Endothelial cell of umbilical vein (primary cell): ENCODE data around the gene ADAT3. TPM values are rescaled to one million over a fixed set of nuclear protein-coding genes. Genes with fewer than 3 reads are reported as not detected.

Experiments
- BruUV-seq: library from RNA; stranded (reverse); fragments of 400-500 nt; replicated peaks from 2 replicates; lab custom pipeline; 2021; lab: Mats Ljungman, UMichigan
- CTCF ChIA-PET: fragments of 300-600, 350-600 bp; sonication (Branson Sonifier 250); formaldehyde crosslinking; loops from one replicate; lab custom pipeline; 2021; ENCODE audit warnings: antibody characterized with exemption, inconsistent platforms; lab: Charles Lee
- POLR2A ChIA-PET: fragments of 300-600, 350-600 bp; sonication (Branson Sonifier 250); formaldehyde crosslinking; loops from one replicate; lab custom pipeline; 2021; ENCODE audit warnings: antibody characterized with exemption, inconsistent platforms; lab: Charles Lee
- DNase-seq: peaks from one replicate; pipeline ENCODE4 v3.0.0-alpha.2; 2011; ENCODE audit warnings: low read depth, low spot score
- FAIRE-seq: peaks from 2 replicates; lab custom pipeline; 2011; peaks lifted over from hg19 to GRCh38; lab: Jason Lieb, UNC
- H2AFZ ChIP-seq: 2 replicates; pipeline ENCODE4 v1.6.0; 2012; ENCODE audit warnings: low read depth, low read length, control low read depth, inconsistent platforms
- H3K27ac ChIP-seq: 2 replicates; pipeline ENCODE4 v1.5.1; 2011; ENCODE audit warnings: low read depth, mild to moderate bottlenecking, control low read depth, low read length, moderate library complexity; ENCODE audit not compliant: insufficient read depth
- H3K27me3 ChIP-seq, 2 experiments: 2 replicates each; pipeline versions ENCODE4 v1.6.0 to v1.6.1; 2011; ENCODE audit warnings: low read length in 2 of 2, mixed read lengths in 1 of 2; ENCODE audit not compliant: control insufficient read depth in 2 of 2, insufficient read depth in 2 of 2
- H3K36me3 ChIP-seq, 2 experiments: 2 replicates in 1 of 2; 3 replicates in 1 of 2; pipeline ENCODE4 v1.5.1; 2011; ENCODE audit warnings: low read length in 2 of 2, mild to moderate bottlenecking in 1 of 2, moderate library complexity in 1 of 2; ENCODE audit not compliant: control insufficient read depth in 2 of 2, insufficient read depth in 2 of 2; ENCODE audit errors: extremely low read depth in 1 of 2
- H3K4me1 ChIP-seq: 3 replicates; pipeline ENCODE4 v1.5.1; 2011; ENCODE audit warnings: mild to moderate bottlenecking, low read length; ENCODE audit not compliant: control insufficient read depth, insufficient read depth; ENCODE audit errors: extremely low read depth
- H3K4me2 ChIP-seq: 2 replicates; pipeline ENCODE4 v1.6.1; 2011; ENCODE audit warnings: low read length, control low read depth, mixed read lengths; ENCODE audit not compliant: insufficient read depth
- H3K4me3 ChIP-seq, 3 experiments: fragments of 200-600 bp in 1 of 3; sonication (generic), shearing (Covaris generic) in 1 of 3; replicated peaks in 1 of 3; 2 replicates each; pipeline ENCODE4 v1.5.1; 2011 to 2016; ENCODE audit warnings: control low read depth in 3 of 3, low read length in 3 of 3, mild to moderate bottlenecking in 2 of 3, inconsistent platforms in 1 of 3, low read depth in 1 of 3, moderate library complexity in 1 of 3; ENCODE audit not compliant: insufficient read depth in 1 of 3
- H3K79me2 ChIP-seq: 2 replicates; pipeline ENCODE4 v1.6.0; 2012; ENCODE audit warnings: low read length, inconsistent platforms; ENCODE audit not compliant: control insufficient read depth, insufficient read depth
- H3K9ac ChIP-seq: replicated peaks from 2 replicates; pipeline ENCODE3; 2011; ENCODE audit warnings: low read length, control low read depth; ENCODE audit not compliant: insufficient read depth; ENCODE audit errors: extremely low read depth
- H3K9me1 ChIP-seq: replicated peaks from 3 replicates; pipeline ENCODE4 v1.6.0; 2011; ENCODE audit warnings: mild to moderate bottlenecking, low read length; ENCODE audit not compliant: control insufficient read depth, insufficient read depth; ENCODE audit errors: extremely low read depth
- H3K9me3 ChIP-seq: replicated peaks from 2 replicates; pipeline ENCODE4 v1.5.1; 2012; ENCODE audit warnings: low read length, inconsistent platforms; ENCODE audit not compliant: control insufficient read depth, insufficient read depth
- H4K20me1 ChIP-seq: replicated peaks from 2 replicates; pipeline ENCODE3; 2011; ENCODE audit warnings: mild to moderate bottlenecking, low read length; ENCODE audit not compliant: control insufficient read depth, insufficient read depth; ENCODE audit errors: extremely low read depth
- CTCF ChIP-seq, 2 donors: IDR thresholded peaks; 1 replicate in 1 of 2; 2 replicates in 1 of 2; pipeline ENCODE4 v1.5.1; 2011; ENCODE audit warnings: low read length in 2 of 2, mild to moderate bottlenecking in 2 of 2, moderate library complexity in 2 of 2, control low read depth in 1 of 2, inconsistent platforms in 1 of 2, low read depth in 1 of 2; ENCODE audit not compliant: insufficient read depth in 1 of 2; ENCODE audit errors: extremely low read depth in 1 of 2
- MAX ChIP-seq: IDR thresholded peaks from 2 replicates; pipeline ENCODE4 v1.6.1; 2011; ENCODE audit not compliant: insufficient read depth, insufficient read length
- POLR2A ChIP-seq: IDR thresholded peaks from 2 replicates; pipeline ENCODE4 v1.6.1; 2012; ENCODE audit warnings: low read depth, mild to moderate bottlenecking, control low read depth, low read length
- POLR2AphosphoS5 ChIP-seq: IDR thresholded peaks from 2 replicates; pipeline ENCODE4 v1.6.1; 2012; ENCODE audit warnings: low read depth, mild to moderate bottlenecking, control low read depth, low read length, moderate library complexity; ENCODE audit not compliant: insufficient read depth
- dilution Hi-C: fragments of 300-500 bp; cut with MboI; formaldehyde crosslinking; loops from one replicate; pipeline ENCODE4 v1.15.0; 2019; ENCODE audit warnings: low sequenced_read_pairs; ENCODE audit not compliant: extremely low pct_ligation_motif_present
- intact Hi-C: fragments of 100-400 bp; cut with micrococcal nuclease; formaldehyde crosslinking; loops from one replicate; pipeline ENCODE4 v1.10.0; 2022
- polyA plus RNA-seq, 4 experiments: library from polyadenylated mRNA; depleted of rRNA in 3 of 4; stranded (reverse) in 3 of 4; unstranded in 1 of 4; fragments of >200 nt; gene quantifications; 2 replicates each; pipeline versions ENCODE4 v1.2.1 to v1.2.3, GENCODE V29; 2011 to 2012; ENCODE audit warnings: missing spikeins in 1 of 4
- total RNA-seq: library from RNA; stranded (reverse); gene quantifications from 2 replicates; pipeline ENCODE4 v1.2.3, GENCODE V29; 2021

Gene ADAT3
- total and polyA plus RNA-seq, 2 donors (not counting 3 experiments of a cell fraction or from before 2014, with no cell fraction given), result 5.7 to 11.7 TPM

DNA sequence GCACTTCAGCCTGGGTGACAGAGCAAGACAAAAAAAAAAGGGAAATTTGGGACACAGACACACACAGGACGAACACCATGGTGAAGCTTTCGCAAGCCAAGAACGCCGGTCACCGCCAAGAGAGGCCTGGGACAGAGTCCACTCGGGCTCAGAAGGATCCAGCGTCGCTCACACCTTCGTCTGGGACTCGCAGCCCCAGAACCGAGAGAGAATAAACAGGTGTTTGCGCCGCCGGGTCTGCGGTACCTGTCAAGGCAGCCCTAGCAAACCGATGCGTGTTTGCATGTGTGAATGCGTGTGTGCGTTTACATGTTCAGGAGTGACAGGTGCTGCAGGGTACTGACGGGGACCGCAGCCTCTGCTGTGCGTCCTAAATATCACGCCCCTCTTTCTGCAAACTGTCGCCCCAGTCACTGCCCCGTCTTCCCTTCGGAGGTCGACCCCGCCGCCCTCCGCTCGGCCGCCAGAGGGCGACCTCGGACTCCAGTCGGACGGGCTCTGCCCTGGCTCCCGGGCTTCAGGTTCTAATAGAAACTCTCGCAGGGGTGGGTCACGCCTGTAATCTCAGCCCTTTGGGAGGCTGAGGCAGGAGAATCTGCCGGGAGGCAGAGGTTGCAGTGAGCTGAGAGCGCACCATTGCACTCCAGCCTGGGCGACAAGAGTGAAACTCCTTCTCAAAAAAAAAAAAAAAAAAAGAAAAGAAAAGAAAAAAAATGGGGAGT lies 24.0 kb downstream of the ADAT3 start:
- CTCF ChIA-PET, result interaction anchor here (0.8 to 2.9 kb wide), 21 partner anchors 8 to 387 kb away, joined by 3 to 26 read pairs (median 4); no protein-coding TSS in a partner anchor
- DNase-seq (peak; percentile 64), FAIRE-seq (peak; percentile 94)
- no peaks in the 10 kb centered on the region for H3K9me1 ChIP-seq
- dilution Hi-C loops, result no loop called here
- POLR2A ChIA-PET, result no interaction called here
- H3K79me2 ChIP-seq, result no peaks in the 10 kb centered on the region
- peak overlapping the region in 2 of 3 experiments; percentile 23 to 26 for H3K4me3 ChIP-seq
- TF ChIP-seq POLR2A (no peak), MAX (no peak), POLR2AphosphoS5 (no peak), CTCF (IDR thresholded peaks at IDR 0.05; ENCODE audit: extremely low read depth in 1 of 2, insufficient read depth in 1 of 2, low read depth in 1 of 2, low read length in 2 of 2) (peak; percentile 82 to 97)
- H4K20me1 ChIP-seq, result no peaks in the 10 kb centered on the region
- no peaks in the 10 kb centered on the region for H3K27me3 ChIP-seq
- peak overlapping the region; percentile 64 for H2AFZ ChIP-seq
- H3K9me3 ChIP-seq, result no peaks in the 10 kb centered on the region
- peak overlapping the region; percentile 65 for H3K4me2 ChIP-seq
- no peaks in the 10 kb centered on the region for H3K36me3 ChIP-seq
- intact Hi-C loops, result loop anchor here (1.0 to 2.0 kb wide), 3 partner anchors 64 to 222 kb away; partner anchors contain the start of gene AP3D1
- H3K9ac ChIP-seq, result no peak overlapping the region
- no TSS peak for BruUV-seq
- no peak overlapping the region for H3K27ac ChIP-seq
- peaks cover 4% of the 10 kb centered on the region for H3K4me1 ChIP-seq
